Middle frontal gyrus (tissue), 1 donor: ENCODE data around the gene GGT5.
"Not testable (repeated sequence)": the region's sequence is repeated elsewhere in the genome, so short reads cannot be mapped to it uniquely, and the experiment has no call there.

ENCODE experiments used
- DNase-seq: peaks from one replicate; pipeline ENCODE4 v3.0.0-alpha.2; 2015; ENCODE audit warnings: low spot score; ENCODE audit errors: extremely low spot score

The GGT5 gene

DNA sequence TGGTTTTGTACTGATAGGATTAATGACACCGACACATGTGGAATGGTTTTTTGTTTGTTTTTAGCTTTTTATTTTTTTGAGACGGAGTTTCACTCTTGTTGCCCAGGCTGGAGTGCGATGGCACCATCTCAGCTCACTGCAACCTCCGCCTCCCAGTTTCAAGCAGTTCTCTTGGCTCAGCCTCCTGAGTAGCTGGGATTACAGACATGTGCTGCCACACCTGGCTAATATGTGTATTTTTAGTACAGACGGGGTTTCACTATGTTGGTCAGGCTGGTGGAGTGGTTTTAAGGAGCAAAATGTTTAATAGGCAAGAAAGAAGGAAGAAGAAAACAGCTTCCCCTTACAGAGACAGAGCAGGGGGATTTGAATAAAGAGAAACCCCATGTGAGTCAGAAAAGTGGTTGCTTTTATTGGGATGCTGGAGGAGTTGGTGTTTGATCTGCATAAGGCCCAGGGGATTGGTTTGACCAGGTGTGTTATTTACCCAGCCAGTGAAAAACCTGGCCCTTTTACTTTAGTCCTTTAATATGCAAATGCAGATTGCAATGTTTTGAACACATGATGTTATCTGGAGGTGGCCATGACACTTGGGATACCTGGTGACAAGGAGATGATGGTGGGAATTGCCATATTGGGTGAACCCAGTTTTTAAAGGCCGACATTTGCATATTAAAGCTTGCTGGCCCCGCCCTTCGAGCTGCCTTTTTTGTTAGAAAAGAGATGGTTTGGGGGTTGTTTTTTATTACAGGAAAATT is 39.3 kb downstream of the GGT5 start:
- DNase-seq: no peak

- DNase-seq: not testable (repeated sequence)
Observed at GRCh38 chr22:24203856-24204255, 41.0 kb downstream of the GGT5 start.

DNA sequence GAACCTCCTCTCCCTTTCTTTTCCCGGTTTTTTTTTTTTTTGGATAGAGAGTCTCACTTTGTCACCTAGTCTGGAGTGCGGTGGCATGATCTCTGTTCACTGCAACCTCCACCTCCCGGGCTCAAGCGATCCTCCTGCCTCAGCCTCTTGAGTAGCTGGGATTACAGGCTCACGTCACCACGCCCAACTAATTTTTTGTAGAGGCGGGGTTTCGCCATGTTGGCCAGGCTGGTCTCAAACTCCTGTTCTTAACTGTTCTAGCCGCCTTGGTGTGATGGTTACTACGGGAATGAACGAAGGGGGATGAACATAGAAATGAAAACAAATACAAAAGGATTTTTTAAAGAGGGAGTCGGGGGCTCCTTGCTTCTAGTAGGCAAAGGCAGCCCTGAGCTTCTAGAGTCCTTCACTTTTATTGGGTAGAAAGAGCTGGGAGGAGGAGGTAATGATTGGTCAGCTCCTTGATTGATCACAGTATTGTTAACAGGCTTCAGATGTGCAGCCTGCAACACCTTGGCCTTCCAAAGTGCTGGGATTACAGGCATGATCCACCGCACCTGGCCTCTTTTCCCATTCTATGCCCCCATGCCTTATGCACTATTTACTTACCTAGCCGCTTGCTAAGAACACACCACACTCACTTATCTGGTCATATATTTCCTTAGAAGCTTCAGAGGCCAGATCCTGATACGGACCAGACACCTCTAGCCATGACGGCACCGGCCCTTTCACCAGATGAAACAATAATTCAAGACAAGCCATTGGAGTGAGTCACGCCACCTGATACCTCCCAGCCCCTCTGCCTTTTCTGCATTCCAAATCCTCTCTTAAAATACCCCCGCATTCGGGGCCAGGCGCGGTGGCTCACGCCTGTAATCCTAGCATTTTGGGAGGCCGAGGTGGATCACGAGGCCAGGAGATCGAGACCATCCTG is 42.9 kb downstream of the GGT5 start:
- DNase-seq: no peak

GRCh38 chr22:24200619-24201212 is 44.2 kb downstream of the GGT5 start:
- no peak for DNase-seq

DNA sequence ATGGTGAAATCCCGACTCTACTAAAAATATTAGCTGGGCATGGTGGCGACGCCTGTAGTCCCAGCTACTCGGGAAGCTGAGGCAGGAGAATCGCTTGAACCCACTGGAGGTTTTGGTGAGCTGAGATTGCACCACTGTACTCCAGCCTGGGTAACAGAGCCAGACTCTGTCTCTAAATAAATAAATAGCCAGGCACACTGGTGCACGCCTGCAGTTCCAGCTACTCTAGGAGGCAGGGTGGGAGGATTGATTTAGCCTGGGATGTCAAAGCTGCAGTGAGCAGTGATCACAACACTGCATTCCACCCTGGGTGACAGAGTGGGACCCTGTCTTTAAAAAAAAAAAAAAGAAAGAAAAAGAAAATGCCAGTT is 46.2 kb downstream of the GGT5 start:
- DNase-seq: no peak

DNA sequence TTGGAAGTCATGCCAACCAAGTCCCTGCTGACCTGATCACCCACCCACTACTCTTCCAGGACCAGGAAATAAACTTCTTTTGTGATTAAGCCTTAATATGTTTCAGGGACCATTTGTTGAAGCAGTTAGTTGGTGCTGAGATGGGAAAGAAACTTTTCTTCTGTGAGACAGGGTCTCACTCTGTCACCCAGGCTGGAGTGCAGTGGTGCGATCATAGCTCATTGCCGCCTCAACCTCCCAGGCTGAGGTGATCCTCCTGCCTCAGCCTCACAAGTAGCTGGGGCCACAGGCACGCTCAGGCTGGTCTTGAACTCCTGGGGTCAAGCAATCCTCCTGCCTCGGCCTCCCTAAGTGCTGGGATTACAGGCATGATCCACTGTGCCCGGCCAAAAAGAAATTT is 53.0 kb downstream of the GGT5 start:
- no peak for DNase-seq

GRCh38 chr22:24191381-24191841 is 53.5 kb downstream of the GGT5 start:
- DNase-seq: no peak

DNA sequence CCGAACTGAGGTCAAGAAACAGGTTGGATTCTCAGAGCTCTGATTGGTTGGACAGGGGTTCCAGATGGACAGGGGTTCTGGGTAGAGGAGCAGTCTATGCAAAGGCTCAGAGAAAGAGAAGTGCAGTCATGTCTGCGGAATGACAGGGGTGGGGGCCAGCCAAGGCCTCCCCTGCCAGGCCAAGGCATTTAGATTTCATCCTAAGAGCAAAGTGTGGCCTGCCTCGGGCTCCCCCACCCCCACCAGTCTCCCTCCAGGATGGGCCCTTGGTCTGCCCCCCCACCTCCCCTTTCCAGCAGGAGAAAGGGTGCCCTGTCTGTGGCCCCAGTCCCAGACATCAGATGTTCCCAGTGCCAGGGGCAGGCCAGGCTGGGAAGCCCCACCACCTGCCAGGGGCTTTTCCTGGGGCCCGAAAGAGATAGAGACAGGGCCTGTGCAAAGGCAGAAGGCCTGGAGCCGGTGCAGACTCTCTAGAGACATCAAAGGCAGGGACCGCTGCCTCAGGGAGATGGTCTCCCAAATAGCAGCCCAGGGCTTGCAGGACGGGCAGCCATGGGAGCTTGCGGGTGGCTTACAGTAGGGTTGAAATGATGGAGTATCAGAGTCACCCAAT is 54.2 kb downstream of the GGT5 start:
- no peak for DNase-seq

DNA sequence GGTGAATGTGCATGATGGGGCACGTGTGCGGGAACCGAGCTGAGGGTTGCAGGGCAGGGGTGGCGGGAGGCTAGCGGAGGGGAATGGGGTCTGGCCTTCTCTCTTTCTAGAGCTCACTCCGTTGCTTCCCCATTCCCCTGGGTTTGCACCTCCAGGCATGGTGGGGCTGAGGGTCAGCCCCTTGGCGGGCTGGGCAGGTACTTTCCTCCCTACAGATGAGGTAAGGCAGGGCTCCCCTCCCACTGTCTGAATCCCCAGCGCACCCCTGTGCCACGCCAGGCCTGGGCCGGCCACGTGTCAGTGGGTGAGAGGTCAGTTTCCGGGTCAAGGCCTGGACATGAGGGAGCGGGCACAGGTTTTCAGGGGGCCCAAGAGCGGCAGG is 54.7 kb downstream of the GGT5 start:
- DNase-seq: no peak

DNA sequence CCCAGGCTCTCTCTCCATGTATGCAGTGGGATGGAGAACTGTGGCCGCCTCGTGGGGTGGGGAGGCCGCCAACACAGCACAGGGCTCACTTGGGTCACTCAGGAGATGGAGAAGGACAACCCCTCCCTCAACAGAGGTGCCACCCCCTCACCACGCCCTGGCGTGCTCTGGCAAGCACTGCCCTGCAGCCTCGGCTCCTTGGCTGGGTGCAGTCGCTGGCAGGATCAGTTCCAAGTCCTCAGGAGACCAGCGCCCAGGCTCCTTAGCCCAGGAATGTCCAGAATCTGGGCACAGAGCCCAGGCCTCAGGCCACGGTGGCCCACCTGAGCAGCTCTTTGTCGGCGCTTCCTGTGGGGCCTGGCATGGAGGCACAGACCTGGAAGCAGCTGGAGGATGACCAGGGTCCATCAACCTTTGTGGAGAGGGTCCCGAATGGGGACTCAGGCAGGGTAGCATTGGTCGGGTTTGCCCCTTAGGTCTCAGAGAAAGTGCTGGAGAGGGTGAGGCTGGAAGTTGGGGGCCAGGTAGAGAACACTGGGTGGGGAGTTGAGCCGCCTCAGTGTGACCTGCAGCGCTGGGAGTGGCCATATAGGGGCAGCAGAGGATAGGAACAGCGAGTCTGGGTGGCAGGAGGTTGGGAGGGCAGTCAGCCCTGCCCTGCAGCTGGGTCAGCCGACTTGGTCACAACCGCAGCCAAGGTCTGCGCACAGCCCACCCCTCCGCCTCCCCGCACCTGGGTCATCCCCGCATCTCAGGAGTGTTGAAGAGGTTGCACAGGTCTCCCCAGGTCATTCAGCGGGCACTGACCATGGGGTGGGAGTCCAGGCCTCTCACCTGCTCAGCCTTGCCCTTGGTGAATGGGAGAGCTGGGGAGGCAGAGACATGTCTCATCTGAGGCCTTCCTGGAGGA is 55.4 kb downstream of the GGT5 start:
- DNase-seq: no peak

DNA sequence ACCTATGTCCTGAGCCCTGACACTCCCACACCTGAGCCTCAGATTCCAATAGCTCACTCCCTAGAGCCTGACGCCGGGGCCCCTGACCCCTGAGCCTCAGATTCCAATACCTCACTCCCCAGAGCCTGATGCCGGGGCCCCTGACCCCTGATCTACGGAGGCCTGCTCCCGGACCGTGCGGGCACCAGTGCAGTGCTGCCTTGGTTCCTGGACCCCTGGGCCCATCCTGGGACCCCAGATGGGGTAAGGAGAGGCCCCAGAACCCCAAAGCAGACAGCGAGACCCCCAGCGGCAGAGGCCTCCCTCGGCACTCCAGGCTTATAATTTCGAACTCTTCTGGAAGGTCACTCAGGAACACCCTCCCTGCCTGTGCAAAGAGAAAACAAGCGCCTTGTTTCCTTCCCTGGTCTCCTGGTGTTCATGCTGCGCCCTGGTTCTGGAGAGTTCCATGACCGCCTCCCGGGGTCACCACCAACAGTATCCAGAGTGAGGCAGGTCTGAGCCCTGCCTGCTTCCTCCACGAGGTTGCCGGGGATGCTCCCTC is 56.1 kb downstream of the GGT5 start:
- DNase-seq: no peak

DNA sequence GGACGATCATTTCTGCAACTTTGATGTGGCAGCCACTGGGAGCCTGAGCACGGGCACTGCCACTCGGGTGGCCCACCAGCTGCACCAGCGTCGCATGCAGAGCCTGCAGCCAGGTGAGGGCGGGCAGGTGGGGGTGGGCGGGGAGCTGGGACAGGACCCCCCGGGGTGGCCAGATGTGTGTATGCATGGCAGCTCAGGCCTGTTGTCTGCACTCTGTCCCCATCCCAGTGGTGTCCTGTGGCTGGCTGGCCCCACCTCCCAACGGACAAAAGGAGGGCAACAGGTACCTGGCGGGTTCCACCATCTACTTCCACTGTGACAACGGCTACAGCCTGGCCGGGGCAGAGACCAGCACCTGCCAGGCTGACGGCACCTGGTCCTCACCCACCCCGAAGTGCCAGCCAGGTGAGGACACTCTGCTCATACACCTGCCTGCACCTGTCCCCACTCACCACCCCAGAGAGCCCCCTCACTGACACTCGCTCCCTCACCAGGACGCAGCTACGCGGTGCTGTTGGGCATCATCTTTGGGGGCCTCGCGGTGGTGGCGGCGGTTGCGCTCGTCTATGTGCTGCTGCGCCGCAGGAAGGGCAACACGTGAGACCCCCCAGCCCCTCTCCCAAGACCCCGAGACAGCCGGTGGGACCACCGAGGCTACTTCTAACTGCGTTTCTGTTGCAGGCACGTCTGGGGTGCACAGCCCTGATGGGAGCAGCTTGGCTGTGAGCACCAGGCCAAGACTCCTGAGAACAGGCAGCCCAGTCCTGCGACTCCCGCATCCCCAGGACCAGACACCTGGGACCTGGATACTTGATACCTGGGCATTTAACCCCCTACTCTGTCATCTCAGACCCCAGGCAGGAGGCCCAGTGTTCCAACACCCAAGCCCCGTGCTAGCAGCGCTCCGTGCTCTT is 56.9 kb downstream of the GGT5 start:
- DNase-seq: no peak

DNA sequence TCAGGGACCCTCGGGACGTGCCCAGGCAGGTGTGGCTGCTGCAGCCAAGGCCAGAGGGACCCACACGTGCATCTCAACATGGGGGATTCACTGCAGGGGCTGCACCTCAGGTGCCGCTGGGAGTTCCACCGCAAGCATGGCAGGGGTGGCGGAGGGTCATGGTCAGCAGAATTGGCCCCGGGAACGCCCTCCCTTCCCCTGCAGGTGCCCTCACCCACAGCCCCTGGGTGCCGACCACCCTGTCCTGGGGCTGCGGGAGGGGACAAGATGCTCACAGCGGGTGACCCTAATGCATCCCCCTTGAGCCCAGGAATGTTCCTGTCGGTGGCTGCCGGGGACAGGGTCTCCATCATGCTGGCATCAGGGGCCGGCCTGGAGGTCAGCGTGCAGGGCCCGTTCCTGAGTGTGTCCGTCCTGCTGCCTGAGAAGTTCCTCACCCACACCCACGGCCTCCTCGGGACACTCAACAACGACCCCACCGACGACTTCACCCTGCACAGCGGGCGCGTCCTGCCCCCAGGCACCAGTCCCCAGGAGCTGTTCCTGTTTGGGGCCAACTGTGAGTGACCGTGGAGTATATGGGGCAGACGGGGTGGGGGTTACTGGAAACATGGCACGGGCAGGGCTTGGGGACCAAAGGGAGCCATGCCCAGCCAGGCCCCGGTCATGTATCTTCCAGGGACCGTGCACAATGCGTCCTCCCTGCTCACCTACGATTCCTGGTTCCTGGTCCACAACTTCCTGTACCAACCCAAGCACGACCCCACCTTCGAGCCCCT is 57.8 kb downstream of the GGT5 start:
- DNase-seq: no peak

- DNase-seq: no peak
Observed at GRCh38 chr22:24186352-24186740, 58.5 kb downstream of the GGT5 start.

DNA sequence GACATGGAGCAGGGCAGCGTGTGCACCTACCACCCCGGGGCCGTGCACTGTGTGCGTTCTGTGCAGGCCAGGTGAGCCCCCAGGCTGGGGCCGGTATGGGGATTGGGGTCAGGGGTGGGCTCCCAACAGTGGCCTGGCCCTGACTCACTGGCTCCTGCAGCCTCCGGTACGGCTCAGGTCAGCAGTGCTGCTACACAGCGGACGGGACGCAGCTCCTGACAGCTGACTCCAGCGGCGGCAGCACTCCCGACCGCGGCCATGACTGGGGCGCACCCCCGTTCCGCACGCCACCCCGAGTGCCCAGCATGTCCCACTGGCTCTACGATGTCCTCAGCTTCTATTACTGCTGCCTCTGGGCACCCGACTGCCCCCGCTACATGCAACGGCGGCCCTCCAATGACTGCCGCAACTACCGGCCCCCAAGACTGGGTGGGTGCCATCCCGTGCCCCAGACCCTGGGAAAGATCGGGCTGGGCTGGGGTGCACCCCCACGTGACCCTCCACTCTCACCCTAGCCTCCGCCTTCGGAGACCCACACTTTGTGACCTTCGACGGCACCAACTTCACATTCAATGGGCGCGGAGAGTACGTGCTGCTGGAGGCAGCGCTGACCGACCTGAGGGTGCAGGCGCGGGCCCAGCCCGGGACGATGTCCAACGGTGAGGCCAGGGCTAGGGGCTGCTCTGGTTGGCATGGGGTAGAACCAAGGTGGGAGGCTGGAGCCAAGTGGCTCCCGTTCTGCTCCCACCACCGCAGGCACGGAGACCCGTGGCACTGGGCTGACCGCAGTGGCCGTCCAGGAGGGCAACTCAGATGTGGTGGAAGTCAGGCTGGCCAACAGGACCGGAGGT is 59.2 kb downstream of the GGT5 start:
- DNase-seq: no peak

GRCh38 chr22:24185001-24185500 is 59.8 kb downstream of the GGT5 start:
- no peak for DNase-seq

DNA sequence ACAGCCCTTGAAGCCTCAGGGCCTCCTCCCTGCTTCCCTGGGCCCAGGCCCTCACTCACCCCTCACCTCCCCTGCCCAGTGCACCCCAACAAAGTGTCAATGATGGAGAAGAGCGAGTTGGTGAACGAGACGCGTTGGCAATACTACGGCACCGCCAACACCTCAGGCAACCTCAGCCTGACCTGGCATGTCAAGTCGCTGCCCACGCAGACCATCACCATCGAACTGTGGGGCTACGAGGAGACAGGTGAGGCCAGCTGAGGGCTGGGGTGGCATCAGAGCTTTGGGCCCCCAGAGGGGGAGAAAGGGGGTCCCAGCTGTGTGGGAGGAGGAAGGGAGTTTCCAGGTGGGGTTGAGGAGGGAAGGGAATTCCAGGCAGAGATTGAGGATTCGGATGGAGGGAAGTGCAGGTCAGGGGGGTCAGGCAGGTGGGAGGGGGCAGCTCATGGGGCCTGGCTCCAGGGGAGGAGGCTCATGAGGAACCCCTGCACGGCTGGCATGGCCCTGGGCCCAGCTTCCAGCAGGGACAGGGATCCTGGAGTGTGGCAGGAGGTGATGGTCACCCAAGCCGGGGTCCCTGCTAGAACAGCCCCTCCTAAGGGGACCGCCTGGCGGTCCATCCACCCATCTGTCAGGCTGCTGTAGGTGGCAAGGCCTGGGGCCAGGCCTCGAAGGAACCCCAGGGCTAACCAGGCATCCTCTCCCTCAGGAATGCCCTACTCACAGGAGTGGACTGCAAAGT is 60.7 kb downstream of the GGT5 start:
- DNase-seq: no peak
